ENCODE measurements around the gene HOXB2.

HOXB2 gene

DNA sequence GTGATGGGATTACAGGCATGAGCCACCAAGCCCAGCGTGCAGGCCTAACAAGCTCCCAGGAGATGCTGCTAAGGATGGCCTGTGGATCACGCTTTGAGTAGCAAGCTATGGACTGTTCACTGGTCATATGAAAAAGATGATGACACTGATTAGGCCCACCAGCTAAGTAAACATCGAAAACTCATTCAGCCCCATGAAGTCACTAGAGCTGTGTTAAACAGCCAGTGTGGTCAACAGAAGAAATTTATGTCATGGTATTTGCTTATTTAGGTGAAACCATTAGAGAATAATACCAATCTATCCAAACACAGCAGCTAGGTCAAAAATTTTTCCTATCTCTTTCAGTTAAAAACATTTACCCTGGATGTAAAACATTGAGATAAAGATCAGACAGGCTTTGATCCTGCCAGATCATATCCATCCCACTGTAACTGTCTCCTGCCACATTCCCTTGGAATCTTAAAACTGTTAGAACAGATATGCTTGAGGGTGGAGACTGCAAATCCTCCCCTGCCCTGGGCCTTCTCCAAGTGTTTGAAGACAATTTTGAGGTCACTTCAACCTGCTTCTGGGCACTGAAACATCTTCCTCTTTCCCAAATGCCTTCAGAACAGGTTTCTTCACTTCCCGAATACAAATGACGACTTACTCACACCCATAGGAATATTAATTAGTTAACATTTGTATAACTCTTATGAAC is 45.0 kb downstream of the HOXB2 start:
- in situ Hi-C loops (cut with MboI; ENCODE audit: low sequenced_read_pairs): no loop called here

DNA sequence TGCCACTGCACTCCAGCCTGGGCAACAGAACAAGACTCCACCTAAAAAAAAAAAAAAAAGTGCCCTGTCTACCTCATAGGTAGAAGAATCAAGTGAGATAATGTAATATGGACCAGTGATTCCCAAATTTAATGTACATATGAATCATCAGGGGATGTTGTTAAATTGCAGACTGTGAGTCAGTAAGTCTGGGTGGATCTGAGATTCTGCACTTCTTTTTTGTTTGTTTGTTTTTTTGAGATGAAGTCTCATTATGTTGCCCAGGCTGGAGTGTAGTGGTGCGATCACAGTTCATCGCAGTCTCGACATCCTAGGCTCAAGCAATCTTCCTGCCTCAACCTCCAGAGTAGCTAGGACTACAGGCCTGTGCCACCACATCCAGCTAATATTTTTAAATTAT is 45.7 kb downstream of the HOXB2 start:
- in situ Hi-C loops (cut with MboI; ENCODE audit: low sequenced_read_pairs): no loop called here

DNA sequence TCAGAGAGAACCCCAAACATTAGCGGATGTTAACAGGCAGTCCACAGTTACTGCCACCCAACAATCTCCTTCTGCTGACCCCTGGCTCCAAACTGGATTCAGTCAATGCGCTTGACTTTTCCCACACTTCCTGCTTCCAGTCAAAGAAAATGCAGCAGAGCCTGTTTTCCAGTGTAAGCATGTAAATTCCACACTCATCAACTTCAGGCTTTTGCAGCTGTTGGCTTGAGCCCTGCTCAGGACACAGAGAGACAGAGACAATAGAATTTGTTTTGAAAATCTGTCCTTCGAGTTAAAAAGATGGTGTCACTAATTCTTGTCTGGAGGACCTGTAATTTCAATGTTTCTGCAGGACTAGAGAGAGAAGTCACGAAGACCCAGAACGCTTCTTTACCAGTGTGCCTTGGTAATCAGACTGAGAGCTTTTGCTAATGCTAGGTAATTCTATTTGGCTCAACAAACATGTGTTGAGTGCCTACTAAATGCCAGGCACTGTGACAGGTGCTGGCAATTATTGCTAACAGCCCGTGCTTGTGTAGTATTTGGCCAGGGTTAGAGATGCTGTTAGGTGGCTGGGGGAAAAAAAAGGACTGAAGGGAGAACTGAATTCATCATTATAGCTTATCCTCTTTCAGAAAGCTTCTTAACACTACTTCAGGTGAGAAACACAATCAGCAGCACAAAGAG is 46.6 kb downstream of the HOXB2 start:
- in situ Hi-C loops (cut with MboI; ENCODE audit: low sequenced_read_pairs): no loop called here

DNA sequence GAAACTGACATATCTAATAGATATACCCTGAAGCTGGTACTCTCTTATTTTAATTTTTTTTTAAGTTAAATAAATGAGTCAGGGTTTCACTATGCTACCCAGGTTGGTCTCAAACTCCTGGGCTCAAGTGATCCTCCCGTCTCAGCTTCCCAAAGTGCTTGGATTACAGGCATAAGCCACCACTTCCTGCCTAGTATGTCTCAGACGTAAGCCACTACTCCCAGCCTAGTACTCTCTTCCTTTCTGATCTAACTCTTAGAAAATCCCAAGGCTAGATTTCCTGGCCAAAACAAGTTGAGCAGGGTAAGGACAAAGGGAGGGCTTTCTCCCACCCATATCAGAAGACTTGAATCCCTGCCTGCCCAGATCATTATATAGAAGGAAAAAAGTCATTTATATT is 47.8 kb downstream of the HOXB2 start:
- in situ Hi-C loops (cut with MboI; ENCODE audit: low sequenced_read_pairs): no loop called here

DNA sequence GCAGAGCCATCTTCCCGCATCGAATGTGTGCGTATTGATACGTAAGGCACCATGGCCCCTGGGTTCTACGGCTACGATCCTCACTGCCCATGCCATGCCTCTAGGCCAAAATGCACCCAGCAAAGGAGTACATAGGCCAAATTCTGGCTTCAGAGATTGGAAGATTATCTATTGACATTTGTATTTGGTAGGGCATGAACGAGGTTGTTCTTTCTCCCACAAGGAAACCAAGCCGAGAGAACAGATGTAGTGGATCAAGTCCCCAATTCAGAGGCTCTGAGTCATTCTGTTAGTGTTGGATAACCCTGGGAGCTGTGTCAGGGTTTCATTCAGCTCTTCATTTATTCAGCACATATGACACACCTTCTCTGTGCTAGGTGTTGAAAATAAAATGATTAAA is 50.6 kb downstream of the HOXB2 start:
- in situ Hi-C loops (cut with MboI; ENCODE audit: low sequenced_read_pairs): no loop called here

All from HL-60/S4 treated with phorbol 12-myristate 13-acetate at 8.2 ng/mL for 4 days and 3 days (cell line).